Measurements from ENCODE around the gene CDCP1.

Gene CDCP1

GRCh38 chr3:45067486-45067885 is 78.7 kb downstream of the CDCP1 start:
- DNase-seq (ENCODE audit: low read depth), result no peak
- no peak overlapping the region for H3K4me3 ChIP-seq (ENCODE audit: low read depth, low read length)
- no peak for TF ChIP-seq CTCF (IDR thresholded peaks at IDR 0.05; ENCODE audit: insufficient read depth, low read depth, low read length, missing control alignments)

DNA sequence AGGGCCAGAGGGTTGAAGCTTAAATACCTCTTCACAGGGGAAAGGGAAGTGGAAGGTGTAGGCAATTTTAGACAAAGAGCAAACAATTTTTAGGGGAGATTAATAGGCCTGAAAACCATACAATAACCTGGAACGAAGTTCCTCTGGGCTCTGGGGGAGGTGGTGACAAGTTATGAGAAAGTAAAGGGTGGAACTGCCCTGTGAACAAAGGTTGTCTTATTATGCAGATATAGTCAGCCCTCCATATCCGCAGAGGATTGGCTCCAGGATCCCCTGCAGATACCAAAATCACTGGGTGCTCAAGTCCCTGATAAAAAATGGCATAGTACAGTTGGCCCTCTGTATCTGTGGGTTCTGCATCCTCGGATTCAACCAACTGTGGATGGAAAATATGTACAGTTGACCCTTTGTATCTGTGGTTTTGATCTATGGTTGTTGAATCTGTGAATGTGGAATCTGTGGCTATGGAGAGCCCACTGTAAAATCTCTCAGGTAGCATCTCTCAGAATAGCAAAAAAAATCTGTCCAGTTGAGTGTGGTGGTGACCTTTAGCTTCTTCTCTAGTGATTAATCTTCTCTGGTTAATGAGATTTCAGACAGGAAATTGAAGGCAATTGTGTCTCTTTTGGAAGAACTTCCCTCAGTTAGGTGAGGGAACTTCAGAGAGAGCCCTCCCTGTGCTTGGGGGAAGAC is 79.9 kb downstream of the CDCP1 start:
- no peak overlapping the region for H3K4me3 ChIP-seq (ENCODE audit: low read depth, low read length)
- no peak for TF ChIP-seq CTCF (IDR thresholded peaks at IDR 0.05; ENCODE audit: insufficient read depth, low read depth, low read length, missing control alignments)
- DNase-seq (ENCODE audit: low read depth), result no peak

GRCh38 chr3:45065373-45065720 is 80.8 kb downstream of the CDCP1 start:
- TF ChIP-seq CTCF (IDR thresholded peaks at IDR 0.05; ENCODE audit: insufficient read depth, low read depth, low read length, missing control alignments), result no peak
- no peak overlapping the region for H3K4me3 ChIP-seq (ENCODE audit: low read depth, low read length)
- DNase-seq (ENCODE audit: low read depth), result no peak

DNA sequence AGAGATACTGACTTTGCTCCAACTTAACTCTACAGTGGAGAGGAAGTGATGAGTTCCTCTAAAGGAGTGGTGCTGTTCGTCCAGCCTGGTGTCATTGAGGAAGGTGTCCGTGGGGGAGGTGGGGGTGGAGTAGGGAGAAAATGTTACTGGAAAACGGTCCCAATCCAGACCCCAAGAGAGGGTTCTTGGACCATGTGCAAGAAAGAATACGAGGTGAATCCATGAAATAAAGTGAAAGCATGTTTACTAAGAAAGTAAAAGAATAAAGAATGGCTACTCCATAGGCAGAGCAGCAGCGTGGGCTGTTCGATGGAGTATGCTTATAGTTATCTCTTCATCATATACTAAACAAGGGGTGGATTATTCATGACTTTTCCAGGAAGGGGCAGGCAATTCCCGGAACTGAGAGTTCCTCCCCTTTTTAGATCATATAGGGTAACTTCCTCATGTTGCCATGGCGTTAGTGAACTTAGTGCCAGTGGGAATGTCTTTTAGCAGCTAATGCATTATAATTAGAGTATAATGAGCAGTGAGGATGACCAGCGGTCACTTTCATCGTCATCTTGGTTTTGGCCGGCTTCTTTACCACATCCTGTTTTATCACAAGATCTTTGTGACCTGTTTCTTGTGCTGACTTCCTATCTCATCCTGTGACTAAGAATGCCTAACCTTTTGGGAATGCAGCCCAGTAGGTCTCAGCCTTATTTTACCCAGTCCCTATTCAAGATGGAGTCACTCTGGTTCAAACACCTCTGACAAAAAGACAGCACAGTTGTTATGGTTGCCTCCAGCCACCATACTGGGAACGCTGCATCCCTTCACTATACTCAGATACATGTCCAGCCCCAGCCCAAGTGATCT is 81.4 kb downstream of the CDCP1 start:
- no peak for DNase-seq (ENCODE audit: low read depth)
- no peak overlapping the region for H3K4me3 ChIP-seq (ENCODE audit: low read depth, low read length)
- TF ChIP-seq CTCF (IDR thresholded peaks at IDR 0.05; ENCODE audit: insufficient read depth, low read depth, low read length, missing control alignments), result no peak

- no peak for TF ChIP-seq CTCF (IDR thresholded peaks at IDR 0.05; ENCODE audit: insufficient read depth, low read depth, low read length, missing control alignments)
- no peak overlapping the region for H3K4me3 ChIP-seq (ENCODE audit: low read depth, low read length)
- no peak for DNase-seq (ENCODE audit: low read depth)
These were observed 83.5 kb downstream of the CDCP1 start for GRCh38 chr3:45062697-45063070.

- TF ChIP-seq CTCF (IDR thresholded peaks at IDR 0.05; ENCODE audit: insufficient read depth, low read depth, low read length, missing control alignments), result no peak
- no peak for DNase-seq (ENCODE audit: low read depth)
- no peak overlapping the region for H3K4me3 ChIP-seq (ENCODE audit: low read depth, low read length)
These were observed 85.8 kb downstream of the CDCP1 start for GRCh38 chr3:45060165-45060892.
